AG09319 (cell line): ENCODE data around the gene FOXL3.

Source experiments
- DNase-seq: peaks from one replicate; pipeline ENCODE4 v3.0.0-alpha.2; 2010; ENCODE audit warnings: low read depth; ENCODE audit errors: extremely low read depth
- TF ChIP-seq, protein P1 (sequence below): IDR thresholded peaks from 2 replicates; pipeline ENCODE4 v1.5.1; 2011; ENCODE audit warnings: low read depth, mild to moderate bottlenecking, inconsistent platforms, low read length, moderate library complexity

Gene FOXL3

DNA sequence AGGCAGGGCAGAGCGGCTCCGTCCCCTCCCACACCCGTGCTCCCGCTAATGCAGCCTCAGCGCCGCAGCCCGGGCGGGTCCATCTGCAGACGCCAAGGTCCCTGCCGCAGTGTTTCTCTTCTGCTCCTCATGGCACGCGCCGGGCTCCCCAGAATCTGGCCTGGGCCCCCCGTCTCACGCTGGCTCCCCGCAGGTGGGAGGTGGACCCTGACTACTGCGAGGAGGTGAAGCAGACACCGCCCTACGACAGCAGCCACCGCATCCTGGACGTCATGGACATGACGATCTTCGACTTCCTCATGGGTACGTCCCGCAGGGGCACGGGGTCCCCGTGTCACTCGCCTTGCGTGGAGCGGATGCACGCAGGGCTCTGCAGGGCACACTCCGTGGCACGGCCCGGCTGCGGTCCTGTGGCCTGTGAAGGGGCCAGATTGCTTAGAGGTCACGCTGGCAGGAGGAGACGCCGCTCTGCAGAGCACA is 33.5 kb upstream of the FOXL3 start:
- TF ChIP-seq, protein P1, sequence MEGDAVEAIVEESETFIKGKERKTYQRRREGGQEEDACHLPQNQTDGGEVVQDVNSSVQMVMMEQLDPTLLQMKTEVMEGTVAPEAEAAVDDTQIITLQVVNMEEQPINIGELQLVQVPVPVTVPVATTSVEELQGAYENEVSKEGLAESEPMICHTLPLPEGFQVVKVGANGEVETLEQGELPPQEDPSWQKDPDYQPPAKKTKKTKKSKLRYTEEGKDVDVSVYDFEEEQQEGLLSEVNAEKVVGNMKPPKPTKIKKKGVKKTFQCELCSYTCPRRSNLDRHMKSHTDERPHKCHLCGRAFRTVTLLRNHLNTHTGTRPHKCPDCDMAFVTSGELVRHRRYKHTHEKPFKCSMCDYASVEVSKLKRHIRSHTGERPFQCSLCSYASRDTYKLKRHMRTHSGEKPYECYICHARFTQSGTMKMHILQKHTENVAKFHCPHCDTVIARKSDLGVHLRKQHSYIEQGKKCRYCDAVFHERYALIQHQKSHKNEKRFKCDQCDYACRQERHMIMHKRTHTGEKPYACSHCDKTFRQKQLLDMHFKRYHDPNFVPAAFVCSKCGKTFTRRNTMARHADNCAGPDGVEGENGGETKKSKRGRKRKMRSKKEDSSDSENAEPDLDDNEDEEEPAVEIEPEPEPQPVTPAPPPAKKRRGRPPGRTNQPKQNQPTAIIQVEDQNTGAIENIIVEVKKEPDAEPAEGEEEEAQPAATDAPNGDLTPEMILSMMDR = no peak
- no peak for DNase-seq

DNA sequence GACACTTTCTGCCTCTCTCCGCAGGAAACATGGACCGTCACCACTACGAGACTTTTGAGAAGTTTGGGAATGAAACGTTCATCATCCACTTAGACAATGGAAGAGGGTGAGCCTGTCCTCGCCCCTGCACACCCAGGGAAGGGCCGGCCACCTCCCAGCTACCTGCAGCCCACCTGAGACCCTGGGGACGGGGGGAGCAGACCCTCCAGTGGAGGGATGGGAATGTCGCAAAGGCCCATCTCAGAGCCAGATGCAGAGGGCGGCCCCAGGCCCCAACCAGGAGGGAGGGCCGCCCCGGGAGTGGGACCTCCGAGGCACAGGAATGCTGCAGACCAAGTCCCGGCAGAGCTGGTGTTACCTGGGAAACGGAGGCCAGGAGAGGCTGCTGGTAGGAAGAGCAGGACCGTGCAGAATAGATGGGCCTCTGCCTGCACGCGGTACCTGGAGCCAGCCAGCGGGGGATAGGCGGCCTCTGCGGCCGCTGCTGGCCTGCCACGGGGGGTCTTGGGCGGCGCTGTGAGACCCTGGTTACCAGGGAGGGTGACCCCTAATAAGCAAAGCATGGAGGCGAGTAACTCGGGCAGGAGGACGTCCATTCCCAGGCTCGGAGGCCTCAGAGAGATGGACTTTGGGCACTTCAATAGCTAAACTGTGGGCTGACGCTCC is 32.9 kb upstream of the FOXL3 start:
- no peak for DNase-seq
- TF ChIP-seq, protein P1 = no peak

DNA sequence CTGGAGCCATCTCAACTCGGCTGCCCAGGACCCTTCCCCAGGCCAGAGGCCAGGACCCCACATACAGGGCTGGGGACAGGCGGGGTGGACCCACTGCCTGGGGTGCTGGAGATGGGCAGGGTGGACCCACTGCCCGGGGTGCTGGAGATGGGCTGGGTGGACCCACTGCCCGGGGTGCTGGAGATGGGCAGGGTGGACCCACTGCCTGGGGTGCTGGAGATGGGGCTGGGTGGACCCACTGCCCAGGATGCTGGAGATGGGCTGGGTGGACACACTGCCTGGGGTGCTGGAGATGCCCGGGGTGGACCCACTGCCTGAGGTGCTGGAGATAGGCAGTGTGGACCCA is 32.4 kb upstream of the FOXL3 start:
- TF ChIP-seq, protein P1 = no peak
- no peak for DNase-seq

DNA sequence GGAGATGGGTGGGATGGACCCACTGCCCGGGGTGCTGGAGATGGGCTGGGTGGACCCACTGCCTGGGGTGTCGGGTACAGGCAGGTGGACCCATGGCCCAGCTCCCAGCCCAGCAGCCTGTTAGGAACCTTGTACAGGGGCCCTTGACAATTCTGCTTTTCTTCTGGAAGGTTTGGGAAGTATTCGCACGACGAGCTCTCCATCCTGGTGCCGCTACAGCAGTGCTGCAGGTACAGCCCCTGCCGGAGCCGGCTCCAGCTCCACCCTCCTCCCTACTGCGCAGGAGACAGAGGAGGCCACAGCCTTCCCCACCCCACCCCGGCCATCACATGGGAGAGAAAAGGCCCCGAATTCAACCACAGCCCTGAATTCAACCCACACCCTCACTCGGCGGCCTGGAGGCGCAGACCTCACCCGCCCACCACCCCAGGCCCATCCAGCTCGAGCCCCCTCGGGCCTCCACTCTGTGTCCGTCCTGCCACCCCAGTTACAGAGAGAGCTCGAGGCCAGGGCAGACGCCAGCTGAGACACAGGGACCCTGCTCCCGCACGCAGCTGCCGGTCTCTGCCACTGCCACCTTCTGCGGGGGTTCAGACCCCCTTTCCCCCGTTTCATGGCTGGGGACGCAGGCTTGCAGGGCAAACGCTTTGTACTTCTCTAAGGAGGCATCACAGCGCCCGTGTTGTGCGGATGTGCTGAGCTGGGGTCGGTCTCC is 31.3 kb upstream of the FOXL3 start:
- TF ChIP-seq, protein P1 = no peak
- no peak for DNase-seq

DNA sequence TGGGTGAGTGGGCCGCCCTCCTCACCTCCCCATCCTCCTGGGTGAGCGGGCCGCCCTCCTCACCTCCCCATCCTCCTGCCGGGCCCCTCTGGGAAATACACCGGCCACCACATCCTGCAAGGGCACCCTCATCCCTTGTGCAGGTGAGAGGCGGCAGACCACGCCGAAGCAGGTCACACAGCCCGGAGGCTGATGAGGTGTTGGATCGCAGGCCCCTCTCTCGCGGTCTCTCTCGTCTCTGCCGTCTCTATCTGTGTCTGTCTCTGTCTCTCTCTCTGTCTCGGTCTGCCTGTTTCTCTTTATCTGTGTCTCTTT is 30.8 kb upstream of the FOXL3 start:
- TF ChIP-seq, protein P1 = no peak
- DNase-seq = no peak

DNA sequence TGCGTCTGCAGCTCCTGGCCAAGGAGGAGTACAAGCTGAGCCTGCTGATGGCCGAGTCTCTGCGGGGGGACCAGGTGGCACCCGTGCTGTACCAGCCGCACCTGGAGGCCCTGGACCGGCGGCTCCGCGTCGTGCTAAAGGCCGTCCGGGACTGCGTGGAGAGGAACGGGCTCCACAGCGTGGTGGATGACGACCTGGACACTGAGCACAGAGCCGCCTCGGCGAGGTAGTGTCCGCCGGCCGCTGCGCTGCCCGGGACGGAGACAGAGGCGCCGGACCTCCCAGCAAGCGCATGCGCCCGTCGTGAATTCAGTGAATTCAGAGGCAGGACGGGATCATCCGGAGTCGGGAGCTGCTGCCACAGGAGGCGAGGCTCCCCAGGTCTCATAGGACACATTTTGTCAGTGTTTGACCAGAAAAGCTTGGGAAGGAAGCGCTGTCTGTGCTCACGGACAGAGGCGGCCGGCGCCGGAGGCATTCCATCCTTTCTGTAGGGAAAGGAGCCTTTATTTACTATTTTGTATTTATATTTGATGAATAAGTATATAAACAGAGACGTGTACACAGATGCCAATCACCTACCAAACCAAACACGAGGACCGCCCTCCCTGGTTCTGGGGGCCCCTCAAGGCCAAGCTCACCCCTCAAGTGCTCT is 30.1 kb upstream of the FOXL3 start:
- TF ChIP-seq, protein P1 = no peak
- DNase-seq = no peak
